Measurements from ENCODE around the gene BTBD16. TPM values are rescaled to one million over a fixed set of nuclear protein-coding genes. Genes with fewer than 3 reads are reported as not detected.

BTBD16 gene
- total and polyA plus RNA-seq, 2 of the 4 experiments (the other 2 are of a cell fraction), result not detected

GRCh38 chr10:122311051-122311410, 39.9 kb downstream of the BTBD16 start:
- no peak overlapping the region for H2AFZ ChIP-seq (replicated peaks; ENCODE audit: low read length, poor library complexity)

More at GRCh38 chr10:122311051-122311410, 39.9 kb downstream of the BTBD16 start:
- ChIA-PET POLR2A (ENCODE audit: unreplicated experiment) (no interaction called here), CTCF (interaction anchor here (1.2 kb wide), 1 partner anchor 254 kb away, joined by 4 read pairs; no protein-coding TSS in a partner anchor)
- TF ChIP-seq CTCF (conservative IDR thresholded peaks at IDR 0.05; ENCODE audit: low read depth, low read length) (no peak), SMC3 (IDR thresholded peaks at IDR 0.05; ENCODE audit: low read depth, low read length) (no peak), USF2 (IDR thresholded peaks at IDR 0.05; ENCODE audit: low read depth, low read length) (no peak), CHD1 (IDR thresholded peaks at IDR 0.05; ENCODE audit: low read depth, low read length) (no peak), RFX5 (IDR thresholded peaks at IDR 0.05; ENCODE audit: low read depth, low read length) (no peak), FOS (IDR thresholded peaks at IDR 0.05; ENCODE audit: low read depth, low read length) (no peak), NFE2L2 (IDR thresholded peaks at IDR 0.05; ENCODE audit: low read depth, low read length) (no peak), CEBPB (IDR thresholded peaks at IDR 0.05; ENCODE audit: low read depth, low read length) (no peak), POLR2A (IDR thresholded peaks at IDR 0.05; ENCODE audit: low read depth, low read length) (no peak), MAZ (IDR thresholded peaks at IDR 0.05; ENCODE audit: borderline replicate concordance, low read depth, low read length) (no peak), ELK1 (IDR thresholded peaks at IDR 0.05; ENCODE audit: borderline replicate concordance, low read depth, low read length) (no peak), MAFK (IDR thresholded peaks at IDR 0.05; ENCODE audit: low read depth, low read length) (no peak), RCOR1 (IDR thresholded peaks at IDR 0.05; ENCODE audit: insufficient replicate concordance, low read length) (no peak), MXI1 (IDR thresholded peaks at IDR 0.05; ENCODE audit: borderline replicate concordance, low read depth, low read length) (no peak), RAD21 (IDR thresholded peaks at IDR 0.05; ENCODE audit: low read length) (no peak)
- no peak overlapping the region for H4K91ac ChIP-seq (ENCODE audit: insufficient read depth, low read depth, low read length)
- H2BK120ac ChIP-seq (ENCODE audit: low read depth, low read length), result no peak overlapping the region
- H2AK5ac ChIP-seq (ENCODE audit: low read depth, low read length), result no peak overlapping the region
- no peaks in the 10 kb centered on the region for H3K79me1 ChIP-seq (ENCODE audit: low read depth in 1 of 2, low read length in 2 of 2)
- no peak overlapping the region for H3K14ac ChIP-seq (replicated peaks; ENCODE audit: low read depth, low read length)
- no peaks in the 10 kb centered on the region for H3K36me3 ChIP-seq (ENCODE audit: control insufficient read depth, insufficient read depth, low read length)
- dilution Hi-C loops (cut with HindIII; ENCODE audit: low sequenced_read_pairs, unreplicated experiment), result no loop called here
- no peak for DNase-seq
- H2BK5ac ChIP-seq (ENCODE audit: low read depth, low read length, poor library complexity, severe bottlenecking), result no peak overlapping the region
- in situ Hi-C loops (cut with MboI; ENCODE audit: low sequenced_read_pairs), result no loop called here
- ATAC-seq (ENCODE audit: low read depth), result no peak
- no peak overlapping the region for H3K4me2 ChIP-seq (ENCODE audit: low read depth, low read length)
- no peak overlapping the region for H2AK9ac ChIP-seq (replicated peaks; ENCODE audit: low read depth, low read length, poor library complexity)
- H3K4me1 ChIP-seq (ENCODE audit: control insufficient read depth, insufficient read depth, low read length), result peaks cover 8% of the 10 kb centered on the region
- no peaks in the 10 kb centered on the region for H3K9me3 ChIP-seq (ENCODE audit: control insufficient read depth, insufficient read depth, low read length)
- no peak overlapping the region for H3K23ac ChIP-seq (ENCODE audit: low read depth, low read length)
- H3K27ac ChIP-seq (ENCODE audit: insufficient read depth, low read length), result no peak overlapping the region
- H2BK20ac ChIP-seq (ENCODE audit: low read depth, low read length), result no peak overlapping the region
- H3K18ac ChIP-seq (ENCODE audit: low read depth, low read length), result no peak overlapping the region
- WGBS, 2 experiments (ENCODE audit: extremely low coverage in 2 of 2, insufficient read length in 1 of 2), result 47 to 86% methylated on average over 1 to 2 of the region's 5 CpGs
- no peaks in the 10 kb centered on the region for H3K27me3 ChIP-seq (ENCODE audit: control insufficient read depth, insufficient read depth, low read length)
- no peak overlapping the region for H3K4me3 ChIP-seq (ENCODE audit: insufficient read depth, low read depth, low read length)
- no peaks in the 10 kb centered on the region for H4K20me1 ChIP-seq (ENCODE audit: insufficient read depth, low read length)
- no peak overlapping the region for H4K5ac ChIP-seq (ENCODE audit: low read depth, low read length)
- intact Hi-C loops (cut with micrococcal nuclease), result no loop called here
- peaks cover 8% of the 10 kb centered on the region for H3K9me1 ChIP-seq (ENCODE audit: insufficient read depth, low read length)
- no peak overlapping the region for H3K9ac ChIP-seq (ENCODE audit: low read depth, low read length)
- no peak overlapping the region for H3K56ac ChIP-seq (ENCODE audit: extremely low read depth, insufficient read depth, low read length)
- BruUV-seq (replicated peaks), result no TSS peak
- H4K8ac ChIP-seq (ENCODE audit: low read depth in 2 of 2, low read length in 2 of 2), result no peak overlapping the region
- H3K4ac ChIP-seq (ENCODE audit: low read depth, low read length), result no peak overlapping the region
- H2BK15ac ChIP-seq (ENCODE audit: low read depth, low read length), result no peak overlapping the region

Measured in IMR-90 (cell line).